ENCODE results near the gene SEM1. TPM values are rescaled to one million over a fixed set of nuclear protein-coding genes. Genes with fewer than 3 reads are reported as not detected.
"Not testable (repeated sequence)": the region's sequence is repeated elsewhere in the genome, so short reads cannot be mapped to it uniquely, and the experiment has no call there.

Gene SEM1
- total RNA-seq, 1 donor from 2014 or later: 56.4 TPM

- Mint-ChIP-seq H3K27me3 (ENCODE audit: low read depth) (peaks cover 10% of the 10 kb centered on the region), H3K4me1 (no peaks in the 10 kb centered on the region), H3K4me3 (no peak overlapping the region), H3K27ac (ENCODE audit: unreplicated experiment) (no peak overlapping the region), H3K36me3 (ENCODE audit: low read depth) (no peaks in the 10 kb centered on the region), H3K9me3 (no peaks in the 10 kb centered on the region)
- TF ChIP-seq CTCF (conservative IDR thresholded peaks at IDR 0.05): no peak
- no peak for DNase-seq (ENCODE audit: low read depth, low spot score)
These were observed 18.0 kb upstream of the SEM1 start for GRCh38 chr7:96727534-96728088.

- no peak overlapping the region for H3K27ac Mint-ChIP-seq (ENCODE audit: unreplicated experiment)
- H3K27me3 Mint-ChIP-seq (ENCODE audit: low read depth): peaks cover 33% of the 10 kb centered on the region
- no peaks in the 10 kb centered on the region for H3K36me3 Mint-ChIP-seq (ENCODE audit: low read depth)
- H3K4me1 Mint-ChIP-seq: no peaks in the 10 kb centered on the region
- H3K4me3 Mint-ChIP-seq: no peak overlapping the region
- no peak for DNase-seq (ENCODE audit: low read depth, low spot score)
- no peaks in the 10 kb centered on the region for H3K9me3 Mint-ChIP-seq
- TF ChIP-seq CTCF (conservative IDR thresholded peaks at IDR 0.05): no peak
These were observed 14.0 kb upstream of the SEM1 start for GRCh38 chr7:96723622-96724021.

GRCh38 chr7:96722928-96723327 lies 13.3 kb upstream of the SEM1 start:
- not testable (repeated sequence) for H3K27ac Mint-ChIP-seq (ENCODE audit: unreplicated experiment); H3K4me1 Mint-ChIP-seq; H3K4me3 Mint-ChIP-seq; DNase-seq (ENCODE audit: low read depth, low spot score); H3K9me3 Mint-ChIP-seq; H3K36me3 Mint-ChIP-seq (ENCODE audit: low read depth)
- H3K27me3 Mint-ChIP-seq (ENCODE audit: low read depth): peaks cover 34% of the 10 kb centered on the region

DNA sequence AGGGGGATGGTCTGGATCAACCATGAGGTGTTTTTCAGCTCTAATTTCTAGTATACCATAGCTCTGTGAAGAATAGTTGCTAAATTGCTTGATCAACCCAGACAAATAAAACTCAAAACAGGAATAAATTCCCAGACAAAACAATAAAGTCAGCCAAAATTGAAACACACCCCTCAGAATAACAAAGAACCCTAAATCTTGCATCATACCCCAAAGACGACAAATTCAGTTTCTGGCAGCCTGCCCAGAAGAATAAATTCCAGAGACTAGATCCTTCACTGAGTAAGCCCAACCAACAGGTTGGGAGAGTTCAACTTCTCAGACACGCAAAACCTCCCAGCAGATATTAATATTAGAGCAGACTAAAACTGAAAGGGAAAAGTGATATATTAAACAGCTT lies 11.2 kb upstream of the SEM1 start:
- Mint-ChIP-seq H3K27ac (ENCODE audit: unreplicated experiment) (no peak overlapping the region), H3K4me1 (no peaks in the 10 kb centered on the region), H3K27me3 (ENCODE audit: low read depth) (peaks cover 55% of the 10 kb centered on the region), H3K4me3 (no peak overlapping the region), H3K36me3 (ENCODE audit: low read depth) (no peaks in the 10 kb centered on the region), H3K9me3 (no peaks in the 10 kb centered on the region)
- DNase-seq (ENCODE audit: low read depth, low spot score): no peak
- TF ChIP-seq CTCF (conservative IDR thresholded peaks at IDR 0.05): no peak

DNA sequence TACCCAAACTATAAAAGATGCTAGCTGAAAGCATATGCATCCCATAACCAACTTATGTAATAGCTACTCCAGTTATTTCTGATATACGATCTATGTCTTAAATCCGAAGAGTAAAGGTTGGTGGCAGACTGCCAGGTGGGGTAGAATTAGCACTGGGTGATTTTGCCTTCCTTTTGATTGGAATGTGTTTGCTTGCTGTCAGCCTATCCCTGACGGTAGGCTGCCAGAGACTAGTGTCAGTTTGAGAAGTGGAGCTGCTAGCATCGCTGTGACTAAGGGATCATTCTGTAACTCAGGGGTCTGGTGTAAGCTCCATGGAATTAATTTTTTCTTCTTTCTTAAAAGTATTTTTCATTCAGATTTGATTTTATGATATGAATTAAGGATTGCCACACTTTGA lies 9.5 kb upstream of the SEM1 start:
- Mint-ChIP-seq H3K9me3 (peaks cover 1% of the 10 kb centered on the region), H3K27ac (ENCODE audit: unreplicated experiment) (no peak overlapping the region), H3K4me1 (no peaks in the 10 kb centered on the region), H3K4me3 (no peak overlapping the region), H3K36me3 (ENCODE audit: low read depth) (no peaks in the 10 kb centered on the region), H3K27me3 (ENCODE audit: low read depth) (peaks cover 62% of the 10 kb centered on the region)
- TF ChIP-seq CTCF (conservative IDR thresholded peaks at IDR 0.05): no peak
- DNase-seq (ENCODE audit: low read depth, low spot score): no peak

GRCh38 chr7:96718107-96719003 lies 8.7 kb upstream of the SEM1 start:
- H3K4me1 Mint-ChIP-seq: no peaks in the 10 kb centered on the region
- H3K27me3 Mint-ChIP-seq (ENCODE audit: low read depth): peaks cover 63% of the 10 kb centered on the region

More at GRCh38 chr7:96718107-96719003, 8.7 kb upstream of the SEM1 start:
- peaks cover 3% of the 10 kb centered on the region for H3K9me3 Mint-ChIP-seq
- no peak overlapping the region for H3K27ac Mint-ChIP-seq (ENCODE audit: unreplicated experiment)
- H3K36me3 Mint-ChIP-seq (ENCODE audit: low read depth): no peaks in the 10 kb centered on the region
- DNase-seq (ENCODE audit: low read depth, low spot score): no peak
- TF ChIP-seq CTCF (conservative IDR thresholded peaks at IDR 0.05): no peak
- H3K4me3 Mint-ChIP-seq: no peak overlapping the region

Measured in neural crest cell (in vitro differentiated cells).